Muscle layer of duodenum (tissue), 2 donors: ENCODE measurements around the gene CNPPD1.

Experiments
- H3K27ac ChIP-seq: one replicate; pipeline ENCODE4 v1.7.0; 2013; ENCODE audit warnings: mild to moderate bottlenecking, low read length
- H3K27me3 ChIP-seq: one replicate; pipeline ENCODE4 v1.7.0; 2013; ENCODE audit warnings: low read depth, mild to moderate bottlenecking, control low read depth, low read length
- H3K36me3 ChIP-seq, 2 donors: one replicate each; pipeline ENCODE4 v1.7.0; 2013; ENCODE audit warnings: low read length in 2 of 2, control low read depth in 1 of 2, mild to moderate bottlenecking in 1 of 2; ENCODE audit not compliant: insufficient read depth in 2 of 2, control insufficient read depth in 1 of 2
- H3K4me1 ChIP-seq, 2 donors: one replicate each; pipeline ENCODE4 v1.7.0; 2013; ENCODE audit warnings: low read length in 2 of 2, mild to moderate bottlenecking in 2 of 2, control low read depth in 1 of 2, moderate library complexity in 1 of 2; ENCODE audit not compliant: insufficient read depth in 2 of 2, control insufficient read depth in 1 of 2
- H3K4me3 ChIP-seq, 2 donors: one replicate each; pipeline ENCODE4 v1.7.0; 2013; ENCODE audit warnings: low read length in 2 of 2, low read depth in 1 of 2, mild to moderate bottlenecking in 1 of 2
- H3K9me3 ChIP-seq, 2 donors: one replicate each; pipeline ENCODE4 v1.7.0; 2013; ENCODE audit warnings: low read length in 2 of 2, control low read depth in 1 of 2, mild to moderate bottlenecking in 1 of 2; ENCODE audit not compliant: control insufficient read depth in 1 of 2
- donor health status: healthy.

Gene CNPPD1

GRCh38 chr2:219124381-219125110 is 52.2 kb downstream of the CNPPD1 start:
- peaks cover 3 to 8% of the 10 kb centered on the region in 2 donors for H3K36me3 ChIP-seq
- H3K9me3 ChIP-seq: no peaks in the 10 kb centered on the region
- H3K4me1 ChIP-seq: peaks cover 0 to 6% of the 10 kb centered on the region in 2 donors
- no peaks in the 10 kb centered on the region for H3K27me3 ChIP-seq
- peak overlapping the region; percentile 81 for H3K27ac ChIP-seq
- H3K4me3 ChIP-seq: no peak overlapping the region

- Histone ChIP-seq H3K9me3 (no peaks in the 10 kb centered on the region), H3K27ac (peak overlapping the region; percentile 81), H3K27me3 (no peaks in the 10 kb centered on the region), H3K4me3 (no peak overlapping the region), H3K36me3 (peaks cover 0 to 8% of the 10 kb centered on the region in 2 donors), H3K4me1 (peaks cover 0 to 6% of the 10 kb centered on the region in 2 donors)
Measured at GRCh38 chr2:219123356-219124135, 53.2 kb downstream of the CNPPD1 start.

- H3K27me3 ChIP-seq: no peaks in the 10 kb centered on the region
- H3K4me1 ChIP-seq: peaks cover 0 to 6% of the 10 kb centered on the region in 2 donors
- peaks cover 0 to 8% of the 10 kb centered on the region in 2 donors for H3K36me3 ChIP-seq
- H3K4me3 ChIP-seq: no peak overlapping the region
- peak overlapping the region; percentile 81 for H3K27ac ChIP-seq
- no peaks in the 10 kb centered on the region for H3K9me3 ChIP-seq
Measured at GRCh38 chr2:219122202-219122980, 54.3 kb downstream of the CNPPD1 start.
